Thymus (tissue), 14 donors: ENCODE measurements around the gene RPRD1A. TPM values are rescaled to one million over a fixed set of nuclear protein-coding genes. Genes with fewer than 3 reads are reported as not detected.
"Not testable (repeated sequence)": the region's sequence is repeated elsewhere in the genome, so short reads cannot be mapped to it uniquely, and the experiment has no call there.

Experiments
- DNase-seq, 9 donors: peaks; one replicate each; pipeline ENCODE4 v3.0.0-alpha.2; 2013; ENCODE audit warnings: low spot score in 9 of 9, low read depth in 6 of 9, missing footprints in 1 of 9
- H3K27ac ChIP-seq, 2 donors: one replicate each; pipeline ENCODE4 v1.5.1; 2013; ENCODE audit warnings: control low read depth in 1 of 2, low read depth in 1 of 2, low read length in 1 of 2, mild to moderate bottlenecking in 1 of 2, moderate library complexity in 1 of 2
- H3K27me3 ChIP-seq, 2 donors: one replicate each; pipeline ENCODE4 v1.5.1; 2013; ENCODE audit warnings: low read length in 1 of 2; ENCODE audit not compliant: control insufficient read depth in 2 of 2, insufficient read depth in 1 of 2
- H3K36me3 ChIP-seq, 2 donors: one replicate each; pipeline ENCODE4 v1.5.1; 2013; ENCODE audit warnings: low read length in 1 of 2, mild to moderate bottlenecking in 1 of 2, moderate library complexity in 1 of 2; ENCODE audit not compliant: control insufficient read depth in 2 of 2, insufficient read depth in 2 of 2
- H3K4me1 ChIP-seq, 2 donors: one replicate each; pipeline ENCODE4 v1.5.1; 2013; ENCODE audit warnings: low read length in 2 of 2; ENCODE audit not compliant: control insufficient read depth in 2 of 2, insufficient read depth in 2 of 2
- H3K4me3 ChIP-seq, 2 donors: one replicate each; pipeline ENCODE4 v1.5.1; 2013; ENCODE audit warnings: low read length in 2 of 2, control low read depth in 1 of 2, mild to moderate bottlenecking in 1 of 2
- H3K9me3 ChIP-seq, 2 donors: one replicate each; pipeline ENCODE4 v1.5.1; 2013; ENCODE audit warnings: low read length in 1 of 2, mild to moderate bottlenecking in 1 of 2; ENCODE audit not compliant: control insufficient read depth in 2 of 2, insufficient read depth in 1 of 2
- WGBS: extraction: QIAGEN DNeasy Blood & Tissue Kit; methylation state at CpG from one replicate; pipeline ENCODE4 v1.1.7; 2013; 5-methylcytosine and 5-hydroxymethylcytosine counted together
- long read RNA-seq, 10 donors: transcript quantifications; one replicate each; lab custom pipeline, GENCODE V29; 2026
- polyA plus RNA-seq: library from polyadenylated mRNA; stranded (reverse); fragments of 200-250 nt; gene quantifications from one replicate; pipeline ENCODE4 v1.2.3, GENCODE V29; 2013
- total RNA-seq: library from RNA; stranded (reverse); fragments of 120-200 nt; gene quantifications from one replicate; pipeline ENCODE4 v1.2.4, GENCODE V29; 2013
- donor health status: healthy.

The RPRD1A gene
- 34.1 TPM for total RNA-seq
- 26.6 TPM for polyA plus RNA-seq
- long read RNA-seq, donor 1 = 0 reads
- long read RNA-seq, donor 2, full-length matches to known transcripts = 22 of 27 reads
- long read RNA-seq, donor 2, partial matches to known transcripts = 5 of 27 reads
- long read RNA-seq, donor 2, other reads (novel, unspliced or antisense) = 0 of 27 reads
- long read RNA-seq, donor 3, full-length matches to known transcripts = 12 of 63 reads
- long read RNA-seq, donor 3, partial matches to known transcripts = 51 of 63 reads
- long read RNA-seq, donor 3, other reads (novel, unspliced or antisense) = 0 of 63 reads
- long read RNA-seq, donor 4, full-length matches to known transcripts = 3 of 14 reads
- long read RNA-seq, donor 4, partial matches to known transcripts = 11 of 14 reads
- long read RNA-seq, donor 4, other reads (novel, unspliced or antisense) = 0 of 14 reads
- long read RNA-seq, donor 5, full-length matches to known transcripts = 9 of 14 reads
- long read RNA-seq, donor 5, partial matches to known transcripts = 5 of 14 reads
- long read RNA-seq, donor 5, other reads (novel, unspliced or antisense) = 0 of 14 reads
- long read RNA-seq, donor 6, full-length matches to known transcripts = 7 of 7 reads
- long read RNA-seq, donor 6, partial matches to known transcripts = 0 of 7 reads
- long read RNA-seq, donor 6, other reads (novel, unspliced or antisense) = 0 of 7 reads
- long read RNA-seq, donor 7, full-length matches to known transcripts = 9 of 24 reads
- long read RNA-seq, donor 7, partial matches to known transcripts = 15 of 24 reads
- long read RNA-seq, donor 7, other reads (novel, unspliced or antisense) = 0 of 24 reads
- long read RNA-seq, donor 8, full-length matches to known transcripts = 2 of 2 reads
- long read RNA-seq, donor 8, partial matches to known transcripts = 0 of 2 reads
- long read RNA-seq, donor 8, other reads (novel, unspliced or antisense) = 0 of 2 reads
- long read RNA-seq, donor 9, full-length matches to known transcripts = 4 of 4 reads
- long read RNA-seq, donor 9, partial matches to known transcripts = 0 of 4 reads
- long read RNA-seq, donor 9, other reads (novel, unspliced or antisense) = 0 of 4 reads
- long read RNA-seq, donor 10, partial matches to known transcripts = 0 of 4 reads
- long read RNA-seq, donor 10, other reads (novel, unspliced or antisense) = 0 of 4 reads

GRCh38 chr18:36067055-36067957 is at the start of gene RPRD1A:
TSS of gene RPRD1A (minus strand) at chr18:36067559. CDS start at chr18:36067404, 155 bp downstream.
- peak within 1 kb of the TSS; percentile 88 to 91 for H3K27ac ChIP-seq
- H3K9me3 ChIP-seq = peaks cover 0 to 3% of the 10 kb centered on the region in 2 donors
- no peaks in the 10 kb centered on the region for H3K27me3 ChIP-seq
- H3K4me3 ChIP-seq = peak within 1 kb of the TSS; percentile 78 to 92
- H3K36me3 ChIP-seq = peaks cover 0 to 6% of the 10 kb centered on the region in 2 donors
- H3K4me1 ChIP-seq = no peaks in the 10 kb centered on the region
- peak; percentile 64 to 96 (median 91) for DNase-seq
- WGBS = 2% methylated on average over 66 of the region's 66 CpGs

- H3K27ac ChIP-seq, H3K4me1 ChIP-seq, H3K4me3 ChIP-seq, H3K27me3 ChIP-seq, DNase-seq, H3K9me3 ChIP-seq: not testable (repeated sequence)
- WGBS = 97% methylated on average over 11 of the region's 11 CpGs
- peaks cover 8 to 19% of the 10 kb centered on the region in 2 donors for H3K36me3 ChIP-seq
Measured at GRCh38 chr18:36116771-36117170, 49.4 kb upstream of the RPRD1A start.

- Histone ChIP-seq H3K4me1 (no peaks in the 10 kb centered on the region), H3K4me3 (no peak overlapping the region), H3K9me3 (no peaks in the 10 kb centered on the region), H3K27ac (no peak overlapping the region), H3K27me3 (no peaks in the 10 kb centered on the region), H3K36me3 (peaks cover 8 to 20% of the 10 kb centered on the region in 2 donors)
- no peak for DNase-seq
- 97% methylated on average over 1 of the region's 1 CpG for WGBS
Measured at GRCh38 chr18:36114738-36115137, 47.4 kb upstream of the RPRD1A start.

- WGBS = over 99% methylated on average over 4 of the region's 4 CpGs
- H3K36me3 ChIP-seq = peaks cover 8 to 20% of the 10 kb centered on the region in 2 donors
Measured at GRCh38 chr18:36114251-36114650, 46.9 kb upstream of the RPRD1A start.

GRCh38 chr18:36112302-36112701 is 44.9 kb upstream of the RPRD1A start:
- Histone ChIP-seq H3K27me3 (no peaks in the 10 kb centered on the region), H3K9me3 (no peaks in the 10 kb centered on the region), H3K4me1 (no peaks in the 10 kb centered on the region), H3K27ac (no peak overlapping the region), H3K4me3 (no peak overlapping the region), H3K36me3 (peaks cover 8 to 20% of the 10 kb centered on the region in 2 donors)
- no peak for DNase-seq

More at GRCh38 chr18:36114251-36114650, 46.9 kb upstream of the RPRD1A start:
- DNase-seq = no peak
- Histone ChIP-seq H3K9me3 (no peaks in the 10 kb centered on the region), H3K27me3 (no peaks in the 10 kb centered on the region), H3K4me3 (no peak overlapping the region), H3K4me1 (no peaks in the 10 kb centered on the region), H3K27ac (no peak overlapping the region)

GRCh38 chr18:36109737-36110136 is 42.4 kb upstream of the RPRD1A start:
- no peaks in the 10 kb centered on the region for H3K9me3 ChIP-seq
- H3K27me3 ChIP-seq = no peaks in the 10 kb centered on the region
- no peak for DNase-seq
- peaks cover 4 to 15% of the 10 kb centered on the region in 2 donors for H3K36me3 ChIP-seq
- no peak overlapping the region for H3K4me3 ChIP-seq
- WGBS = 99% methylated on average over 1 of the region's 1 CpG
- H3K27ac ChIP-seq = no peak overlapping the region
- no peaks in the 10 kb centered on the region for H3K4me1 ChIP-seq

GRCh38 chr18:36108601-36109000 is 41.2 kb upstream of the RPRD1A start:
- WGBS = 98% methylated on average over 5 of the region's 5 CpGs
- no peak for DNase-seq
- H3K9me3 ChIP-seq = peaks cover 0 to 2% of the 10 kb centered on the region in 2 donors
- no peaks in the 10 kb centered on the region for H3K27me3 ChIP-seq
- no peak overlapping the region for H3K27ac ChIP-seq
- no peaks in the 10 kb centered on the region for H3K4me1 ChIP-seq
- H3K36me3 ChIP-seq = peaks cover 0 to 11% of the 10 kb centered on the region in 2 donors
- no peak overlapping the region for H3K4me3 ChIP-seq

GRCh38 chr18:36108196-36108595 is 40.8 kb upstream of the RPRD1A start:
- H3K36me3 ChIP-seq = peaks cover 0 to 9% of the 10 kb centered on the region in 2 donors
- WGBS = 49% methylated on average over 2 of the region's 2 CpGs
- H3K27me3 ChIP-seq = no peaks in the 10 kb centered on the region

More at GRCh38 chr18:36108196-36108595, 40.8 kb upstream of the RPRD1A start:
- DNase-seq = no peak
- no peak overlapping the region for H3K4me3 ChIP-seq
- no peaks in the 10 kb centered on the region for H3K4me1 ChIP-seq
- H3K27ac ChIP-seq = no peak overlapping the region
- peaks cover 0 to 2% of the 10 kb centered on the region in 2 donors for H3K9me3 ChIP-seq
